ENCODE measurements around the gene FMNL2.

- TF ChIP-seq CTCF (IDR thresholded peaks at IDR 0.05; ENCODE audit: low read length) = no peak
- TF ChIP-seq EZH2 (IDR thresholded peaks at IDR 0.05; ENCODE audit: borderline replicate concordance, low read length) = no peak
These were observed 52.1 kb downstream of the FMNL2 start for GRCh38 chr2:152387041-152387440.
